PC-3 (cell line): ENCODE results near the gene DYNLRB2.

ENCODE experiments used
- CTCF ChIP-seq: fragments of 300-600 bp; sonication (generic); conservative IDR thresholded peaks from 2 replicates; pipeline ENCODE4 v1.5.1; 2017; ENCODE audit warnings: antibody characterized with exemption, low read depth, mild to moderate bottlenecking, low read length
- EZH2 ChIP-seq: fragments of 300-600 bp; sonication (generic); IDR thresholded peaks from one replicate; pipeline ENCODE4 v1.6.1; 2017; ENCODE audit warnings: antibody characterized with exemption, mild to moderate bottlenecking, low read length; ENCODE audit not compliant: unreplicated experiment
- EZH2phosphoT487 ChIP-seq: fragments of 300-600 bp; sonication (generic); IDR thresholded peaks from 2 replicates; pipeline ENCODE4 v1.6.1; 2018; ENCODE audit warnings: mild to moderate bottlenecking, antibody characterized with exemption, low read length, borderline replicate concordance

- TF ChIP-seq CTCF (no peak), EZH2 (no peak), EZH2phosphoT487 (no peak)
These were observed 18.6 kb downstream of the DYNLRB2 start for GRCh38 chr16:80559369-80559768.
